Keratinocyte (primary cell): ENCODE measurements around the gene AAMP. TPM values are rescaled to one million over a fixed set of nuclear protein-coding genes. Genes with fewer than 3 reads are reported as not detected.

Experiments
- DNase-seq: peaks from one replicate; pipeline ENCODE4 v3.0.0-alpha.2; 2011; ENCODE audit warnings: low read depth, missing footprints, low spot score
- FAIRE-seq: peaks from 2 replicates; lab custom pipeline; 2011; peaks lifted over from hg19 to GRCh38; lab: Jason Lieb, UNC
- H2AFZ ChIP-seq: 2 replicates; pipeline ENCODE4 v1.6.0; 2012; ENCODE audit warnings: low read length, control low read depth, inconsistent platforms; ENCODE audit not compliant: control insufficient read depth
- H3K27ac ChIP-seq: 2 replicates; pipeline ENCODE4 v1.5.1; 2011; ENCODE audit warnings: low read length; ENCODE audit not compliant: control insufficient read depth, insufficient read depth
- H3K27me3 ChIP-seq: 3 replicates; pipeline ENCODE4 v1.6.0; 2011; ENCODE audit warnings: low read length; ENCODE audit not compliant: control insufficient read depth, insufficient read depth; ENCODE audit errors: extremely low read depth
- H3K36me3 ChIP-seq, 2 experiments: 2 replicates in 1 of 2; 3 replicates in 1 of 2; pipeline ENCODE4 v1.5.1; 2011; ENCODE audit warnings: low read length in 2 of 2, mild to moderate bottlenecking in 1 of 2; ENCODE audit not compliant: control insufficient read depth in 2 of 2, insufficient read depth in 2 of 2; ENCODE audit errors: extremely low read depth in 1 of 2
- H3K4me1 ChIP-seq: 3 replicates; pipeline ENCODE4 v1.5.1; 2011; ENCODE audit warnings: low read length; ENCODE audit not compliant: control insufficient read depth, insufficient read depth; ENCODE audit errors: extremely low read depth
- H3K4me2 ChIP-seq: 3 replicates; pipeline ENCODE4 v1.6.0; 2011; ENCODE audit warnings: low read depth, low read length; ENCODE audit not compliant: control insufficient read depth, insufficient read depth; ENCODE audit errors: extremely low read depth
- H3K4me3 ChIP-seq, 3 experiments: fragments of 200-600 bp in 1 of 3; sonication (generic) in 1 of 3; 2 replicates in 2 of 3; 3 replicates in 1 of 3; pipeline ENCODE4 v1.5.1; 2011 to 2016; ENCODE audit warnings: low read length in 3 of 3, mild to moderate bottlenecking in 3 of 3, control low read depth in 2 of 3, inconsistent platforms in 1 of 3, low read depth in 1 of 3, mixed read lengths in 1 of 3, mixed run types in 1 of 3, moderate library complexity in 1 of 3; ENCODE audit not compliant: control insufficient read depth in 2 of 3, insufficient read depth in 2 of 3; ENCODE audit errors: extremely low read depth in 1 of 3
- H3K79me2 ChIP-seq: 2 replicates; pipeline ENCODE4 v1.6.0; 2012; ENCODE audit warnings: low read length; ENCODE audit not compliant: control insufficient read depth, insufficient read depth
- H3K9ac ChIP-seq: 3 replicates; pipeline ENCODE4 v1.6.0; 2011; ENCODE audit warnings: low read length; ENCODE audit not compliant: control insufficient read depth, insufficient read depth; ENCODE audit errors: extremely low read depth
- H3K9me1 ChIP-seq: 3 replicates; pipeline ENCODE4 v1.6.0; 2011; ENCODE audit warnings: low read length; ENCODE audit not compliant: control insufficient read depth, insufficient read depth; ENCODE audit errors: extremely low read depth
- H3K9me3 ChIP-seq: 2 replicates; pipeline ENCODE4 v1.5.1; 2012; ENCODE audit warnings: low read depth, low read length; ENCODE audit not compliant: control insufficient read depth
- H4K20me1 ChIP-seq: 3 replicates; pipeline ENCODE4 v1.6.0; 2011; ENCODE audit warnings: low read length; ENCODE audit not compliant: control insufficient read depth, insufficient read depth; ENCODE audit errors: extremely low read depth
- EZH2 ChIP-seq: IDR thresholded peaks from one replicate; pipeline ENCODE4 v1.6.1; 2012; ENCODE audit warnings: inconsistent platforms, mild to moderate bottlenecking, low read length, moderate library complexity
- dilution Hi-C: fragments of 300-500 bp; cut with MboI; formaldehyde crosslinking; loops from one replicate; pipeline ENCODE4 v1.7.0; 2020; ENCODE audit warnings: low sequenced_read_pairs; ENCODE audit not compliant: extremely low pct_ligation_motif_present
- polyA plus RNA-seq, 5 experiments: library from polyadenylated mRNA; depleted of rRNA in 3 of 5; stranded (reverse) in 3 of 5; stranded (forward) in 1 of 5; unstranded in 1 of 5; fragments of >200 nt; gene quantifications; 1 replicate in 1 of 5; 2 replicates in 3 of 5; 3 replicates in 1 of 5; pipeline versions ENCODE4 v1.2.1 to v1.2.3, GENCODE V29; 2011 to 2012; ENCODE audit warnings: missing spikeins in 2 of 5, low read depth in 1 of 5, low replicate concordance in 1 of 5
- TF ChIP-seq, protein P1 (sequence below), 3 experiments: IDR thresholded peaks in 1 of 3; conservative IDR thresholded peaks in 1 of 3; optimal IDR thresholded peaks in 1 of 3; 2 replicates in 2 of 3; 3 replicates in 1 of 3; pipeline versions ENCODE3 to v1.5.1; 2011; ENCODE audit warnings: low read length in 3 of 3, mild to moderate bottlenecking in 3 of 3, moderate library complexity in 2 of 3, control low read depth in 1 of 3, inconsistent platforms in 1 of 3; ENCODE audit not compliant: insufficient read depth in 2 of 3; ENCODE audit errors: extremely low read depth in 1 of 3

Gene AAMP
- polyA plus RNA-seq, 1 donor (not counting 4 experiments of a cell fraction or from before 2014, with no cell fraction given): 78.4 TPM

GRCh38 chr2:218276986-218277755, 7.2 kb upstream of the AAMP start:
- DNase-seq: no peak

DNA sequence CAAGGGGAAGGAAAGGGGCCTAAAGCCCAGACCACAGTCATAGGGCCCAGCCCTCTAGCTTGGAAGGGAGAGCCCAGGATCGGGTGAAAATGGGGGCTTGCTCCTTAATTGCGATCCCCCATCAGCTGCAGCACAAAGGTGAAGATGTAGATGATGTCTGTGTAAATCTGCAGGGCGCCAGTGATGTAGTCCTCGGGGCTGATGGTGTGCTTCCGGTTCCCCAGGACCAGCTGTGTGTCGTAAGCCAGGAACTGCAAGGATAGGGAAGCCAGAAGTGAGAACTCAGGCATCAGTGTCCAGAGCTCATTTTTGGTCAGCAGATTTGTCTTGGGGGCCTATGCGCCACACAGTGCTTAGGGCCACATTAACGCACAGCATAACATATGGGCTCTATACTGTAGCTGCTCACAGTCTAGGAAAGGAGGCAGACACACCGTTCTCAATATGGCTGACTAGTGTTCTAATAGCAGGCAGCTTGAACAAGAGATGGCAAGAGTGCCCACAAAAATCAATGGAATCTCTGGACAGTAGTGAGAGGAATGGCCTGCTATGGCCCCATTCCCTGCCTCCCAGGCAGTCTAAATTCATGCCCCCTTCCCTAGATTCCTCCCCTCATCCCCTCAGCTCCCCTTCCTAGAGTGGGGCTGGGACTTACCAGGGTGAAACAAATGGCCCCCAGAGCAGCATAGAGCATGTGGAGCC, 5.6 kb upstream of the AAMP start:
- Histone ChIP-seq H3K9me1 (no peaks in the 10 kb centered on the region), H2AFZ (no peak overlapping the region), H3K4me2 (no peak overlapping the region), H3K4me1 (peaks cover 23% of the 10 kb centered on the region), H3K27me3 (no peaks in the 10 kb centered on the region), H4K20me1 (peaks cover 18% of the 10 kb centered on the region), H3K9ac (no peak overlapping the region), H3K36me3 (peaks cover 57 to 64% of the 10 kb centered on the region in 2 experiments), H3K27ac (no peak overlapping the region), H3K79me2 (peaks cover 43% of the 10 kb centered on the region), H3K9me3 (no peaks in the 10 kb centered on the region), H3K4me3 (no peak overlapping the region)
- TF ChIP-seq, protein P1, sequence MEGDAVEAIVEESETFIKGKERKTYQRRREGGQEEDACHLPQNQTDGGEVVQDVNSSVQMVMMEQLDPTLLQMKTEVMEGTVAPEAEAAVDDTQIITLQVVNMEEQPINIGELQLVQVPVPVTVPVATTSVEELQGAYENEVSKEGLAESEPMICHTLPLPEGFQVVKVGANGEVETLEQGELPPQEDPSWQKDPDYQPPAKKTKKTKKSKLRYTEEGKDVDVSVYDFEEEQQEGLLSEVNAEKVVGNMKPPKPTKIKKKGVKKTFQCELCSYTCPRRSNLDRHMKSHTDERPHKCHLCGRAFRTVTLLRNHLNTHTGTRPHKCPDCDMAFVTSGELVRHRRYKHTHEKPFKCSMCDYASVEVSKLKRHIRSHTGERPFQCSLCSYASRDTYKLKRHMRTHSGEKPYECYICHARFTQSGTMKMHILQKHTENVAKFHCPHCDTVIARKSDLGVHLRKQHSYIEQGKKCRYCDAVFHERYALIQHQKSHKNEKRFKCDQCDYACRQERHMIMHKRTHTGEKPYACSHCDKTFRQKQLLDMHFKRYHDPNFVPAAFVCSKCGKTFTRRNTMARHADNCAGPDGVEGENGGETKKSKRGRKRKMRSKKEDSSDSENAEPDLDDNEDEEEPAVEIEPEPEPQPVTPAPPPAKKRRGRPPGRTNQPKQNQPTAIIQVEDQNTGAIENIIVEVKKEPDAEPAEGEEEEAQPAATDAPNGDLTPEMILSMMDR (optimal IDR thresholded peaks at IDR 0.05 in 1 of 3, IDR thresholded peaks at IDR 0.05 in 1 of 3, conservative IDR thresholded peaks at IDR 0.05 in 1 of 3; ENCODE audit: extremely low read depth in 1 of 3, insufficient read depth in 2 of 3, low read length in 3 of 3): no peak
- TF ChIP-seq EZH2: no peak
- FAIRE-seq: no peak
- no peak for DNase-seq
- dilution Hi-C loops: no loop called here

More at GRCh38 chr2:218276986-218277755, 7.2 kb upstream of the AAMP start:
- no peaks in the 10 kb centered on the region for H3K9me1 ChIP-seq
- no peak overlapping the region for H2AFZ ChIP-seq
- no peak overlapping the region for H3K9ac ChIP-seq
- H3K9me3 ChIP-seq: no peaks in the 10 kb centered on the region
- no peak overlapping the region for H3K4me3 ChIP-seq
- peaks cover 25% of the 10 kb centered on the region for H4K20me1 ChIP-seq
- H3K4me2 ChIP-seq: no peak overlapping the region
- peaks cover 55% of the 10 kb centered on the region for H3K79me2 ChIP-seq
- H3K36me3 ChIP-seq: peaks cover 62 to 71% of the 10 kb centered on the region in 2 experiments
- TF ChIP-seq, protein P1 (optimal IDR thresholded peaks at IDR 0.05 in 1 of 3, IDR thresholded peaks at IDR 0.05 in 1 of 3, conservative IDR thresholded peaks at IDR 0.05 in 1 of 3; ENCODE audit: extremely low read depth in 1 of 3, insufficient read depth in 2 of 3, low read length in 3 of 3): peak in 2 of 3 experiments; percentile 22 to 24
- no peak for TF ChIP-seq EZH2
- dilution Hi-C loops: no loop called here
- H3K27ac ChIP-seq: no peak overlapping the region
- no peaks in the 10 kb centered on the region for H3K27me3 ChIP-seq
- no peak for FAIRE-seq
- H3K4me1 ChIP-seq: peaks cover 15% of the 10 kb centered on the region
